Stimulated activated CD8-positive, alpha-beta memory T cell treated with anti-CD3 and anti-CD28 coated beads, Interleukin-15, amount 100 ng/mL, for 48 hours (primary cell): ENCODE measurements around the gene PHF14.

Source experiments
- DNase-seq, 2 donors: peaks; one replicate each; pipeline ENCODE4 v3.0.0-alpha.2; 2020; ENCODE audit warnings: low read depth in 2 of 2

Gene PHF14

GRCh38 chr7:11210374-11210773 is 236.7 kb downstream of the PHF14 start:
- no peak for DNase-seq

- peak in 1 of 2 donors; percentile 8 for DNase-seq
Observed at GRCh38 chr7:11212080-11212711, 238.5 kb downstream of the PHF14 start.

GRCh38 chr7:11212816-11213215 is 239.1 kb downstream of the PHF14 start:
- no peak for DNase-seq

GRCh38 chr7:11213266-11213665 is 239.6 kb downstream of the PHF14 start:
- no peak for DNase-seq

GRCh38 chr7:11216276-11216675 is 242.6 kb downstream of the PHF14 start:
- no peak for DNase-seq

- no peak for DNase-seq
Observed at GRCh38 chr7:11217848-11218565, 244.3 kb downstream of the PHF14 start.
